GM12865 (cell line): ENCODE measurements around the gene CHID1.

Source experiments
- DNase-seq: peaks from one replicate; pipeline ENCODE4 v3.0.0; 2010; ENCODE audit warnings: low read depth
- H3K4me3 ChIP-seq: 2 replicates; pipeline ENCODE4 v1.5.1; 2011; ENCODE audit warnings: mild to moderate bottlenecking, low read depth, low read length, control low read depth
- CTCF ChIP-seq: IDR thresholded peaks from 2 replicates; pipeline ENCODE4 v1.5.1; 2011; ENCODE audit warnings: low read length, control low read depth, low read depth, inconsistent platforms; ENCODE audit not compliant: insufficient read depth; ENCODE audit errors: missing control alignments

The CHID1 gene

DNA sequence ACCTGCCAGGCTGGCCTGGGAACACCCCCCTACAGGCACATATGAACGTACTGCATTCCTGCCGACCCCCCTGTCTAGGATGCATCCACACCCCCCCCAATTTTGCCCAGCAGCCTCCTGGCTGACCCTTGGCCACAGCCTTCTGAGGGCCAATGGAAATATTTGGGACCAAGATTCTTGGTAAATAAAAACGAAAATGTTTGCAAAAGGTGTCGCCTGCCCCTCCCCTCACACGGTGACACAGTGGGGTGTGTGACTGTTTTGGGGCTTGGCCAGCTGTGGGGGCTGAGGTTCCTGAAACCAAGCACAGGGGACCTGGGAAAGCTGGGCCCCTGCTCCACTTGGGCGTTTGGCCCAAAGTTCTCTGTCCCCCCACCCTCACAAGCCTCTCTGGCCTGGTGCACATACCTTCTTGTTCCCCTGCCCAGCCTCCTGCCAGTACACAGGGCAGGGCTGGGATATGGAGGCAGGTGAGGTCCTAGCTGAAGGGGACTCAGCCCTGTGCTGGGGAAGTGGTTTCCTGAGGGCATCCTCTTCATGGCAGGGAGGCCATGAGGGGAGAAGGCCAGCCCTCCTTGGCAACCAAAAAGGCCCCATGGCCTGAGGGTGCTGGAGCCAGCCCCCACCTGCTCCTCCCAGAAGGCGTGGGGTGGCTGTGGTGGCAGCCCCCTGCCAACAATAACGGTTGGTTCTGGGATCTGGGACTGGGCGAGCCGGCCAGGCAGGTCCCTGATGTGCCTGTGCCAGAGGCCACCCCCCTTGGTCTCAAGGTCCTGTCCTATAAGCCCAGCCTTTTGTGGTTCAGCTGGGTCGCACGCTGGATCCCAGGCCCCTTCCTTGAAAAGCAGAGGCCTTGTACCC, 85.0 kb downstream of the CHID1 start:
- no peak for DNase-seq
- no peak for TF ChIP-seq CTCF
- H3K4me3 ChIP-seq: no peak overlapping the region

DNA sequence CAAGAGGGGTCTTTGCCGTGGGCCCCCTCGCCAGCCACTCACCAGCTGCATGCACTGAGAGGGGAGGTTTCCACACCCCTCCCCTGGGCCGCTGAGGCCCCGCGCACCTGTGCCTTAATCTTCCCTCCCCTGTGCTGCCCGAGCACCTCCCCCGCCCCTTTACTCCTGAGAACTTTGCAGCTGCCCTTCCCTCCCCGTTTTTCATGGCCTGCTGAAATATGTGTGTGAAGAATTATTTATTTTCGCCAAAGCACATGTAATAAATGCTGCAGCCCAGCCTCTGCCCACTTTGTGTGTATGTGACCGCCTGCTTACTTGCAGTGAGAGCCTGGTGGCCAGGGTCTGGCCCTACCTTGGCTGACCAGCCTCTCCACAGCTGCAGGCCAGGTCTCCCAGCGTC, 85.7 kb downstream of the CHID1 start:
- TF ChIP-seq CTCF: no peak
- no peak overlapping the region for H3K4me3 ChIP-seq
- no peak for DNase-seq

DNA sequence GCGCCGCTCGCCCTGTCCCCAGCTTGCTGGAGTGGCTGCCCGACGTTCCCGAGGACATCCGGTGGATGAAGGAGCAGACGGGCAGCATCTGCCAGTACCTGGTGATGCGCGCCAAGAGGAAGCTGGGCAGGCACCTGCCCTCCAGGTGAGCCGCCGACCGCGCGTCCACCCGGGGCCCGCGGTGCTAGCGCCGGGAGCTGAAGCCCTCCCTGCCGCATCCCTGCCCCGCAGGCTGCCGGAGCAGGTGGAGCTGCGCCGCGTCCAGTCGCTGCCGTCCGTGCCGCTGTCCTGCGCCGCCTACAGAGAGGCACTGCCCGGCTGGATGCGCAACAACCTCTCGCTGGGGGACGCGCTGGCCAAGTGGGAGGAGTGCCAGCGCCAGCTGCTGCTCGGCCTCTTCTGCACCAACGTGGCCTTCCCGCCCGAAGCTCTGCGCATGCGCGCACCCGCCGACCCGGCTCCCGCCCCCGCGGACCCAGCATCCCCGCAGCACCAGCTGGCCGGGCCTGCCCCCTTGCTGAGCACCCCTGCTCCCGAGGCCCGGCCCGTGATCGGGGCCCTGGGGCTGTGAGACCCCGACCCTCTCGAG, 86.2 kb downstream of the CHID1 start:
- no peak for TF ChIP-seq CTCF
- no peak for DNase-seq

GRCh38 chr11:823441-824291, 86.9 kb downstream of the CHID1 start:
- DNase-seq: no peak
- no peak overlapping the region for H3K4me3 ChIP-seq
- TF ChIP-seq CTCF: no peak

More for the DNA sequence above, 86.2 kb downstream of the CHID1 start:
- H3K4me3 ChIP-seq: no peak overlapping the region

DNA sequence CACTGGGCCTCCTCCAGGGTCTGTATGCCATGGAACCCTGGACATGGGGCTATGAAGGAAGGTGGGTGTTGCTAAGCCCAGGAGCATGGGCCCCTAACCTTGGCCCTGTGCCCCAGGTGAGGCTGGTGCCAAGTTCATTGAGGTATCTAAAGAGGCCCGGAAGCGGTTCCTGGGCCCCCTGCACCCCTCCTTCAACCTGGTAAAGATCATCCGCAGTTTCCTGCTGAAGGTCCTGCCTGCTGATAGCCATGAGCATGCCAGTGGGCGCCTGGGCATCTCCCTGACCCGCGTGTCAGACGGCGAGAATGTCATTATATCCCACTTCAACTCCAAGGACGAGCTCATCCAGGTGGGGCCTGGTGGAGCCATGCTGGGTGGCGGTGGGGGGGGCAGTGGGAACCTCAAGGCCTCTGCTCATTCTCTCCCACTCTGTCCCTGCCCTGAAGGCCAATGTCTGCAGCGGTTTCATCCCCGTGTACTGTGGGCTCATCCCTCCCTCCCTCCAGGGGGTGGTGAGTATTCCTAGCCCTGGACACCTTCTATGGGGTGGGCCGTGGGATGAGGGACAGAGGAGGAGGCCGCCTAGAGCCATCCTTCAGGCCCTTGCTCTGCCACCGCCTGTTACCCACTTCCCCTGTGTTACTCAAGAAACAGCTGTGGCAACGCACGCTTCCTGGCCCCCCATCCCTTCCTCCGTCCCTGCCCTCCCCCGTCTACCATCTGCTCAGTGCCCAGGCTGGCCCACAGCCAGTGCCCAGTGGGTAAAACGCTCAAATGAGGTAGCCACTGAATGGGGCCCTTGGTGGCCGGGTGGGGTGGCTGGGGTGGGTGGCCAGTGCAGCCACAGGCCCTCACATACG, 88.9 kb downstream of the CHID1 start:
- no peak overlapping the region for H3K4me3 ChIP-seq
- no peak for DNase-seq
- no peak for TF ChIP-seq CTCF
